ENCODE measurements around the gene HS3ST6.

Gene HS3ST6

GRCh38 chr16:1874854-1875253 is 43.4 kb downstream of the HS3ST6 start:
- DNase-seq, result no peak

- DNase-seq, result no peak
Measured at GRCh38 chr16:1871974-1872635, 46.1 kb downstream of the HS3ST6 start, which contains the start of gene MEIOB. Gene MEIOB (minus strand): TSS chr16:1872164. CDS start chr16:1868175, 3,989 bp downstream.

- DNase-seq, result no peak
Measured at GRCh38 chr16:1870365-1871082, 47.7 kb downstream of the HS3ST6 start.

GRCh38 chr16:1865902-1866690 is 52.1 kb downstream of the HS3ST6 start:
- no peak for DNase-seq

GRCh38 chr16:1863681-1864460 is 54.3 kb downstream of the HS3ST6 start:
- peak in 1 of 2 donors; percentile 2 for DNase-seq

GRCh38 chr16:1862394-1862793 is 55.8 kb downstream of the HS3ST6 start:
- no peak for DNase-seq

- DNase-seq, result no peak
Measured at GRCh38 chr16:1861730-1862129, 56.5 kb downstream of the HS3ST6 start.
